SK-N-SH (cell line): ENCODE measurements around the gene MLXIP.

Experiments used
- CTCF ChIP-seq: fragments of 200-600 bp; sonication (generic); IDR thresholded peaks from 2 replicates; pipeline ENCODE4 v1.6.1; 2017; ENCODE audit warnings: antibody characterized with exemption, mild to moderate bottlenecking, moderate library complexity
- EP300 ChIP-seq, 2 experiments: IDR thresholded peaks; 2 replicates each; pipeline versions ENCODE4 v1.4.0 to v1.6.1; 2012; ENCODE audit warnings: borderline replicate concordance in 1 of 2, low read depth in 1 of 2, low read length in 1 of 2
- MAX ChIP-seq: IDR thresholded peaks from 2 replicates; pipeline ENCODE4 v1.4.0; 2012; ENCODE audit warnings: low read depth

GRCh38 chr12:122059203-122059960 lies 19.2 kb upstream of the MLXIP start:
- TF ChIP-seq MAX (no peak), CTCF (no peak), EP300 (IDR thresholded peaks at IDR 0.05; ENCODE audit: borderline replicate concordance in 1 of 2, low read depth in 1 of 2, low read length in 1 of 2) (no peak)
